GM12872 (cell line): ENCODE data around the gene TEX54.

ENCODE experiments used
- CTCF ChIP-seq: IDR thresholded peaks from 3 replicates; pipeline ENCODE4 v1.5.1; 2011; ENCODE audit warnings: low read depth, mild to moderate bottlenecking, low read length, moderate library complexity; ENCODE audit not compliant: insufficient read depth

The TEX54 gene

GRCh38 chr11:62805076-62805892 is 27.4 kb downstream of the TEX54 start, which contains the start of gene NXF1:
TSS of gene NXF1 (minus strand) at chr11:62805440. CDS start at chr11:62805356, 84 bp downstream.
- peak; percentile 32; the same call in 1 of the 3 replicates for TF ChIP-seq CTCF

- TF ChIP-seq CTCF = no peak
Measured at GRCh38 chr11:62804310-62805075, 28.1 kb downstream of the TEX54 start.

- TF ChIP-seq CTCF = no peak
Measured at GRCh38 chr11:62801071-62801470, 31.6 kb downstream of the TEX54 start.

GRCh38 chr11:62799486-62799885 is 33.2 kb downstream of the TEX54 start:
- TF ChIP-seq CTCF = no peak

GRCh38 chr11:62796281-62796680 is 36.4 kb downstream of the TEX54 start:
- no peak for TF ChIP-seq CTCF

- no peak for TF ChIP-seq CTCF
Measured at GRCh38 chr11:62794201-62794775, 38.4 kb downstream of the TEX54 start.

- TF ChIP-seq CTCF = no peak
Measured at GRCh38 chr11:62792202-62792575, 40.5 kb downstream of the TEX54 start.
